Measurements from ENCODE around the gene RPTOR.
A peak's percentile ranks its signal among the peaks of the same experiment; 100 is the strongest.

RPTOR gene

DNA sequence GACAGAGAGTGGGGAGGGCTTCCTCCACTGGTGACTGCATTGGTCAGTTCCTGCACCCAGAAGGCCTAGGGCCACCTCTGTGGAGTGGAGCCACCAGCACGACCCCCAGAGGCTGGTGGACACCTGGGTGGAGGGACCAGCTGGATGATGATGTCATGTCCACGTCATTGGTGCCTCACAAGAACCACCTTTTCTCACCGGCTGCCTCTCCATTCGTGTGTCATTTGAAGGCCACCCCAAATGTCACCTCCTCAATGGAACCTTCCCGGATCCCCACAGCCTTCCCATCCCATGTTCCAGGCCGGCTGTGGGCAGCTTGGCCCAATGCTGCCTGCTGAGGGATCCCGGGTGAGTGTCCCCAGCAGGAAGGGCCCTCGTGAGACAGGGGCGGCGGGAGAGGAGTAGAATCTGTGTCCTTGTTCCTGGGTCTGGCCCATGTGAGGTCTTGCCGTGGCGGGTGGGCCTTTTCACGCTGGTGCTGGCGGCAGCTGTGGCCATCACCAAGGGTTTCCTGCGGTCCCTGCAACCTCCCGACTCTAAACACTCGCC is 437.9 kb downstream of the RPTOR start:
- TF ChIP-seq, protein P1, sequence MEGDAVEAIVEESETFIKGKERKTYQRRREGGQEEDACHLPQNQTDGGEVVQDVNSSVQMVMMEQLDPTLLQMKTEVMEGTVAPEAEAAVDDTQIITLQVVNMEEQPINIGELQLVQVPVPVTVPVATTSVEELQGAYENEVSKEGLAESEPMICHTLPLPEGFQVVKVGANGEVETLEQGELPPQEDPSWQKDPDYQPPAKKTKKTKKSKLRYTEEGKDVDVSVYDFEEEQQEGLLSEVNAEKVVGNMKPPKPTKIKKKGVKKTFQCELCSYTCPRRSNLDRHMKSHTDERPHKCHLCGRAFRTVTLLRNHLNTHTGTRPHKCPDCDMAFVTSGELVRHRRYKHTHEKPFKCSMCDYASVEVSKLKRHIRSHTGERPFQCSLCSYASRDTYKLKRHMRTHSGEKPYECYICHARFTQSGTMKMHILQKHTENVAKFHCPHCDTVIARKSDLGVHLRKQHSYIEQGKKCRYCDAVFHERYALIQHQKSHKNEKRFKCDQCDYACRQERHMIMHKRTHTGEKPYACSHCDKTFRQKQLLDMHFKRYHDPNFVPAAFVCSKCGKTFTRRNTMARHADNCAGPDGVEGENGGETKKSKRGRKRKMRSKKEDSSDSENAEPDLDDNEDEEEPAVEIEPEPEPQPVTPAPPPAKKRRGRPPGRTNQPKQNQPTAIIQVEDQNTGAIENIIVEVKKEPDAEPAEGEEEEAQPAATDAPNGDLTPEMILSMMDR (IDR thresholded peaks at IDR 0.05; ENCODE audit: low read depth, low read length): no peak
- H3K4me3 ChIP-seq (ENCODE audit: low read depth, low read length): no peak overlapping the region

- TF ChIP-seq, protein P1 (IDR thresholded peaks at IDR 0.05; ENCODE audit: low read depth, low read length): no peak
- H3K4me3 ChIP-seq (ENCODE audit: low read depth, low read length): no peak overlapping the region
These were observed 438.9 kb downstream of the RPTOR start for GRCh38 chr17:80983545-80983944.

- TF ChIP-seq, protein P1 (IDR thresholded peaks at IDR 0.05; ENCODE audit: low read depth, low read length): 0 out of 2 replicates have a peak, but pooled peaks have one; percentile 40
- no peak overlapping the region for H3K4me3 ChIP-seq (ENCODE audit: low read depth, low read length)
These were observed 440.1 kb downstream of the RPTOR start for GRCh38 chr17:80984749-80985148.

- TF ChIP-seq, protein P1 (IDR thresholded peaks at IDR 0.05; ENCODE audit: low read depth, low read length): no peak
These were observed 441.4 kb downstream of the RPTOR start for GRCh38 chr17:80986046-80986445.

GRCh38 chr17:80986816-80987475 is 442.3 kb downstream of the RPTOR start:
- no peak overlapping the region for H3K4me3 ChIP-seq (ENCODE audit: low read depth, low read length)
- TF ChIP-seq, protein P1 (IDR thresholded peaks at IDR 0.05; ENCODE audit: low read depth, low read length): no peak

More at GRCh38 chr17:80986046-80986445, 441.4 kb downstream of the RPTOR start:
- no peak overlapping the region for H3K4me3 ChIP-seq (ENCODE audit: low read depth, low read length)

- TF ChIP-seq, protein P1 (IDR thresholded peaks at IDR 0.05; ENCODE audit: low read depth, low read length): no peak
- no peak overlapping the region for H3K4me3 ChIP-seq (ENCODE audit: low read depth, low read length)
These were observed 443.4 kb downstream of the RPTOR start for GRCh38 chr17:80987941-80988461.

- H3K4me3 ChIP-seq (ENCODE audit: low read depth, low read length): no peak overlapping the region
- TF ChIP-seq, protein P1 (IDR thresholded peaks at IDR 0.05; ENCODE audit: low read depth, low read length): no peak
These were observed 444.9 kb downstream of the RPTOR start for GRCh38 chr17:80989586-80989913.
